Esophagus muscularis mucosa (tissue), 4 donors: ENCODE measurements around the gene SPAG4.

Source experiments
- EP300 ChIP-seq: sonication (generic); formaldehyde crosslinking; IDR thresholded peaks from one replicate; pipeline ENCODE4 v1.6.1; 2017; ENCODE audit warnings: antibody characterized with exemption
- POLR2A ChIP-seq: fragments of 450-650 bp; IDR thresholded peaks from one replicate; pipeline ENCODE4 v1.6.1; 2017; ENCODE audit warnings: antibody characterized with exemption, moderate library complexity, mild to moderate bottlenecking, low read depth
- POLR2AphosphoS5 ChIP-seq, 2 donors: sonication (generic); formaldehyde crosslinking; IDR thresholded peaks; one replicate each; pipeline ENCODE4 v1.6.1; 2017; ENCODE audit warnings: antibody characterized with exemption in 2 of 2
- TF ChIP-seq, protein P1 (sequence below), 3 experiments: fragments of 200-600 bp in 2 of 3; fragments of 450-650 bp in 1 of 3; sonication (generic) in 2 of 3; IDR thresholded peaks; one replicate each; pipeline ENCODE4 v1.5.1; 2017 to 2019; ENCODE audit warnings: antibody characterized with exemption in 3 of 3, mild to moderate bottlenecking in 2 of 3, moderate library complexity in 1 of 3

DNA sequence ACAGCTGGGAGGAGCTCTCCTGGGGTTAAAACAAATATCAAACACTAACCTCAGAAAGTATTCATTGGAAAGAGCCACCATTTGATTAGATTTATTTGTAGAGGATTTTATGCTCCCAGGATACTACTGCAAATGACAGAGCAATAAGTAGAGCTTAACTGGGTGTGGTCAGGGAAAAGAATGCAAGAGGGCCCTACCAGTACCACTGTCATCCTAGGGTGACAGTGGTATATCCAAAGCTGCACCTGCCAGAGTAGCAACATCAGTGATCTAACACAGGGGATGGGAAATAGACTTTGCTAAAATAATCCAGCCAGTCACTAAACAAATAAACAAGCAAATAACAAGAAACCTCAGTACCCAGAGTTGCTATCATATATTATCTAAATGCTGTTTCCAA, 44.1 kb upstream of the SPAG4 start:
- TF ChIP-seq EP300: no peak
- TF ChIP-seq, protein P1, sequence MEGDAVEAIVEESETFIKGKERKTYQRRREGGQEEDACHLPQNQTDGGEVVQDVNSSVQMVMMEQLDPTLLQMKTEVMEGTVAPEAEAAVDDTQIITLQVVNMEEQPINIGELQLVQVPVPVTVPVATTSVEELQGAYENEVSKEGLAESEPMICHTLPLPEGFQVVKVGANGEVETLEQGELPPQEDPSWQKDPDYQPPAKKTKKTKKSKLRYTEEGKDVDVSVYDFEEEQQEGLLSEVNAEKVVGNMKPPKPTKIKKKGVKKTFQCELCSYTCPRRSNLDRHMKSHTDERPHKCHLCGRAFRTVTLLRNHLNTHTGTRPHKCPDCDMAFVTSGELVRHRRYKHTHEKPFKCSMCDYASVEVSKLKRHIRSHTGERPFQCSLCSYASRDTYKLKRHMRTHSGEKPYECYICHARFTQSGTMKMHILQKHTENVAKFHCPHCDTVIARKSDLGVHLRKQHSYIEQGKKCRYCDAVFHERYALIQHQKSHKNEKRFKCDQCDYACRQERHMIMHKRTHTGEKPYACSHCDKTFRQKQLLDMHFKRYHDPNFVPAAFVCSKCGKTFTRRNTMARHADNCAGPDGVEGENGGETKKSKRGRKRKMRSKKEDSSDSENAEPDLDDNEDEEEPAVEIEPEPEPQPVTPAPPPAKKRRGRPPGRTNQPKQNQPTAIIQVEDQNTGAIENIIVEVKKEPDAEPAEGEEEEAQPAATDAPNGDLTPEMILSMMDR (IDR thresholded peaks at IDR 0.05): no peak
- TF ChIP-seq POLR2A: no peak
- no peak for TF ChIP-seq POLR2AphosphoS5 (IDR thresholded peaks at IDR 0.05)
